GM18498 (cell line): ENCODE data around the gene JAKMIP1.

Experiments
- ATAC-seq: cut with Tn5 transposase; IDR thresholded peaks from one replicate; pipeline ENCODE4 v1.9.1; 2021; ENCODE audit warnings: mild to moderate bottlenecking, moderate library complexity; ENCODE audit not compliant: unreplicated experiment

JAKMIP1 gene

GRCh38 chr4:6105311-6105911 is 94.9 kb downstream of the JAKMIP1 start:
- no peak for ATAC-seq

DNA sequence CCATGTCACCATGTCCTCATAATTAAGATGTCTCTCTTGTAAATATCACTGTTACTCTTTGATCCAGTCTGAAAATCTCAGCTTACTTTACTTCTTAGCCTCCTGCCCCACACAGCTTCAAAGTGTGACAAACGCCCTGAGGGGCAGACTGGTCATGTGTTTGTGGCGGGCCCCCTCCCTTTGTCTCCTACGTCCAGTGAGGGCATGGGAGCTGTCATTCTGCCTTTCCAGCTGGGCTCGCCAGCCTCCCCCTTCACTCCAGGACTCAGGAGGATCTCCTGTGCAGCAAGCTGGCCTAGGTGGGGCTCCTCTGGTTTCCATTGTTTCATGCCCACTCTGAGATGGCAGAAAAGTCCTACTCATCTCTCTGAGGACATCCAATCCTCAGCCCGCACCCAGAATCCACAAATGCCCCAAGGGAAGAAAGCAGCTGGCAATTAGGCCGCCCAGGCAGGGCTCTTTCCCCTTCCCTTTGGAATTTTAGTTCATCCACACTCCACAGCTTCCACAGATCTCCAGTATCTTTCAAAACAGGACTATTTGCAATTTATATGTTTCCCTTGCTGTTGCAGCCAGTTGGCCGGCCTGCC is 95.7 kb downstream of the JAKMIP1 start:
- no peak for ATAC-seq

DNA sequence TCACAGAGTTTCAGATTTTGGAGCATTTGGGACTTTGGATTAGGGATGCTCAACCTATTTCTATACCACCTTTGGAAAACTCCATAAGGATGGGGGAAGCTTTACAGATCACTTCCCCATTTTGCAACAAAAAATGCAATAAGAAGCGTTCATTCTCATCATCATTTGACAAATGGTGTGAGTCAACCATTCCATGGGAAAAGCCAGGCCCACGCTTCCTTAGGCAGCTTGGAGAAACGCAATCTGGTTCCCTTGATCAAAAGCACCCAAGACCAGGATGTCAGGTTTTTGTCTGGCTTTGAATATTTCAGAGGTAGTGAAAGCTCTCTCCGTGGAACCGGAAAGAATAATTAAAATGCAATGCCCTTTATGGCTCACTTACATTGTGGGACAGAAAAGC is 102.8 kb downstream of the JAKMIP1 start:
- no peak for ATAC-seq

DNA sequence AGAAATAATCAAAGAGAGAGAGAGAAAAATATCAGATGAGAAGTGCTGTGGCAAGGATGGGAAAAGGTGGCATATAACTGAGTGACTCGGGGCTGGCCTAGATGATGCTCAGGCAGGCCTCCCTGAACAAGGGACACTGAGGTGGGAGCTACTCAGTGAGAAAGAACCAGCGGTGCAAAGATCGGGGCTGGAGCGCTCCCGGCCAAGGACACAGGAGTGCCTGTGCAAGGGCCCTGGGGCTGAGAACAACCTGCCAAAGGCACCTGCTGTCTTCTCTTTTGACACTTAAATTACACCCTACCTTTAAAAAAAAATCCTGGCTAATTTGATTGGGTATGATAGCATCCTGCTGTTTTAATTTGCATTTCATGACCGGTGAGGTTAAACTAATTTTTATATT is 104.5 kb downstream of the JAKMIP1 start:
- ATAC-seq = no peak

DNA sequence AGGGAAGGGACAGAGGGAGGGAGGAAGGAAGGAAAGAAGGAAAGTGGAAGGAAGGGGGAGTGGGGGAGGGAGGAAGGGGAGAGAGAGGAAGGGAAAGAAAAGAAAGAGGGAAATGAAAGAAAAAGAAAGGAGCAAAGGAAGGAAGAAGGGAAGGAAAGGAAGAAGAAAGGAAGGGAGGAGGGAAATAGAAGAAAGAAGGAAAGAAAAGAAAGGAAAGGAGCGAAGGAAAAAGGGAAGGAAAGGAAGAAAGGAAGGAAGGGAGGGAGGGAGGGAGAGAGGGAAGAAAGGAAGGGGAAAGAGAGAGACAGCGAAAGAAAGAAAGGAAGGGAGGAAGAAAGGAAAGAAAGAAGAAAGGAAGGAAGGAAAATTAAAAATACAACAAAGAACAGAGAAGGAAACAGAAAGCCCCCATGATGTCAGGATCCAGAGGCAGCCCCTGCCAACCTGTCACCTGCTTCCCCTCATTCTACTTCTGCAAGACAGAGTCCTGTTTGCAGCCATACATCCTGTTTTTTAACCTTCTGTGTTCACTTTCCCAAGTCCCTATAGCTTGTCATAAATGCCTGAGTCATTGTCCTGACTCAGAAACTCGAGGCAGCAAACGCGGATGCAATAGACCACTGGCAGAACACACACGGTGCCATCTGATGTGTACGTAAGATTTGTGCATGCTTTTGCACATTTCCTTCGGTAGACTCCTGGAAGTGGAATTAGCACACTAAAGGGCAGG is 105.2 kb downstream of the JAKMIP1 start:
- ATAC-seq = no peak

DNA sequence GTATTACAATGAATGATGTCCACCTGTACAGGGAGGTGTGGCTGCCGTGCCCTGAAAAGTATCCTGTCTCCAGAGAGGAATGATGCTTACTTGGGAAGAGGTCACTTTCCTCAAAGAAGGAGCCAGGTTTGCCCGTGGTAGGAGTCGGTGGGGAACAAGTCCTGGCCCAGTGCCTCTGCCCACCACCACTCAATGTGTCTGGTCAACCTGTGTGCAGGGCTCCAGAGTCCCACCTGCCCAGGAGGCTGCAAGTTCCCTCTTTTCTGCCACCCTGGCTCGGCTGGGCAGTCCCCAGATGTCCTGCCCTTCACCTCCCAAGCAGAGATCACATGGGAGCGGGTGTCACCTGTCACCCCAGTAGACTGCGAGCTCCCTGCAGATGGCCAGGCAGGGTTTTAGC is 106.7 kb downstream of the JAKMIP1 start:
- no peak for ATAC-seq

DNA sequence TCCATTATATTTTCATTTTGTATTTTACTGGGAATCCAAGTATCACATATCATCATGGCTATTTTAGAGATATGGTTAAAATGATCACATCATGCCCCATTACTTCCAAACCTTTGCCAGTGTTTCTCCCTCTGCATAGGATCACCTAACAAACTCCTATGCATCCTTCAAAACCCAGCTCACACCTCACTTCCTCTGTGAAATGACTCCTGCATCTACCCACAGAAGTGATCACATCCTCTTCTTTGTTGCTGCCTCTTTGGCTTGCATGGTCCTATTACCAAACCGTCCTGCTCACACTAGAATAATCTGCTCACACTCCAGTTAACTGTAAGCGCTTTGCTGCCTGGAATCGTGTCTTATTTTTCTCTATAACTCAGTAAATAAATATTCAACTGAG is 107.4 kb downstream of the JAKMIP1 start:
- no peak for ATAC-seq

DNA sequence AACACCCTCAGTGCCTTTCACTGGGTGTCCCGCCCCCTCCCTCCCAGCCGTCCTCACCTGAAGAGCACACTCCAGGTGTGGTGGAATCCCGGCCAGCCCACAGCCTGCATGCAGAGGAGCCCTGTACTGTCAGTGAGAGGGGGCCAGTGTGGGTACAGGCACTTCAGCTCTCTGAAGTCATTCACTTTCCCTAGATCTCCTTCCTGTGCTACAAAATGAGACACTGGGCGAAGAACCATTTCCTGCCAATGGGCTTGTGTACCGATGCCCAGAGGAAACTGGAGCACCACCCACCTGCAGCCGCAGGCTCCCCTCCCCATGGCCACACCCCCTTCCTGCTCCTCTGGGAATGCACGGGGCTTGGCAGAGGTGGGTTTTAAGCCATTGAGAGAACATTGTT is 108.2 kb downstream of the JAKMIP1 start:
- ATAC-seq = no peak

- ATAC-seq = no peak
Measured at GRCh38 chr4:6090931-6091330, 109.4 kb downstream of the JAKMIP1 start.

- ATAC-seq = no peak
Measured at GRCh38 chr4:6088950-6089349, 111.4 kb downstream of the JAKMIP1 start.

DNA sequence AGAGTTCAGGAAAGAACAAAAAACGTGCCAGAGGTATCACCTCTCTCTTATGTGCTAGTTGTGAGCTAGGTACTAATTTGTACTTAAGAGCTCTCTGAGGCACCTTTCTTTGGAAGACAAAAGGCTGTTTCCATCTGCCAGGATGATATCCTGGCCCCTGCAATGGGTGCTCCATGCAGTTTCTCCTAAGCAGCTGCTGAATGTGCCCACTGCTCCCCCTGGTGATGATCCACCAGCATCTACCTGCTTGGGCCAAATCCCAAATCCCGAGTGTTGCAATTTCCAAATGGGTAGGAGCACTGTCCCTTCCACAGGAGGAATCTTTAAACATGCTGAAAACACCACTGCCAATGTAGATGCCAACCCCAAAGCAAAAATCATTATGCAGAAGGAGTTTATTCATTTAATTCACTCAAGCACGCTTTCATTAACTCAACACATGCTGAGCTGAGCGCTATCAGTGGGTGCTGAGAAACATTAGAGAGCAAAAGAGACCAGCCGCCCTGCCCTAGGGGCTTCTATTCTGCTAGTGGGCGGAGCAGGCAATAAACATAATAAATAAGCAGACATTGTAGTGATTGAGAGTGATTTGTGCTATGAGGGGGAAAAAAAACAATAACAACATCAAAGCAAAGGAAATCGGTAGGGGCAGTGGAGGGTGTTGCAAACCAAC is 112.5 kb downstream of the JAKMIP1 start:
- no peak for ATAC-seq

- no peak for ATAC-seq
Measured at GRCh38 chr4:6086846-6087245, 113.5 kb downstream of the JAKMIP1 start.

- ATAC-seq = no peak
Measured at GRCh38 chr4:6085691-6086628, 114.4 kb downstream of the JAKMIP1 start.

GRCh38 chr4:6085028-6085690 is 115.2 kb downstream of the JAKMIP1 start:
- no peak for ATAC-seq

DNA sequence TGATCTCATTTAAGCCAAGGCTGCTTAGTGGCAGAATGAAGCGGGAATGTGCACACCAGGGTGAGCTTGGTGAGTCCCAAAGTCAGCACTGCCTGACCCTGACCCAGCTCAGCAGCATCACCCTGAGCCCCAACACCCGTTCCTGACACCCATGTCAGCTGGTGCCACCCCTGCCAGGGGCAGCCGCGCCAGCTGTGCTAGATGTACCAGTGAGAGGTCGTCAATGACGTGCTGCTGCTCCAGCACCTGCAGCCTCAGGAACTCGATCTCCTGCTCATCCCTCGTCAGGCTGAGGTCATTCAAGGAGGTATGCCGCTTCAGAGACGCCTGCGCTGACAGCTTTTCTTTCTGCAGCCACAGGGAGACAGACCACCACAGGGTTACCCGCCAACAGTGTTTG is 120.4 kb downstream of the JAKMIP1 start:
- no peak for ATAC-seq

DNA sequence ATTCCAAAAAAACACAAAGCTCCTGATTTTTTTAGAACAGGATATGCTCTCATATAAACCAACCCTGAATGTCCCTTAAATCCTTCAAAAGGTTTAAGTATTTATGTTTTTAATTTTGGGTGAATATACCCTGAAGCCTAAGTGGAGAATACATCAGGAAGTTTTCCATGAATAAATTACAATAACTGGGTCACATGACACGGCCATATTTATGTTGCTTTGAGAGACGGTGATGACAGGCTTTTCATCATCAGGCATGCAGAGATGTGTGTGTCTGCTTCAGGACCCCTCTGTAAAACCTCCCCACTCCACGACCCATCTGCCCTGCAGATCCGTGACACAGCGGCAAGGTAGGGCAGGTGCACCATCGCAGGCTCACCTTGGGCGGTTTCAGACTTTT is 121.8 kb downstream of the JAKMIP1 start:
- no peak for ATAC-seq

- no peak for ATAC-seq
Measured at GRCh38 chr4:6076391-6076790, 124.0 kb downstream of the JAKMIP1 start.

DNA sequence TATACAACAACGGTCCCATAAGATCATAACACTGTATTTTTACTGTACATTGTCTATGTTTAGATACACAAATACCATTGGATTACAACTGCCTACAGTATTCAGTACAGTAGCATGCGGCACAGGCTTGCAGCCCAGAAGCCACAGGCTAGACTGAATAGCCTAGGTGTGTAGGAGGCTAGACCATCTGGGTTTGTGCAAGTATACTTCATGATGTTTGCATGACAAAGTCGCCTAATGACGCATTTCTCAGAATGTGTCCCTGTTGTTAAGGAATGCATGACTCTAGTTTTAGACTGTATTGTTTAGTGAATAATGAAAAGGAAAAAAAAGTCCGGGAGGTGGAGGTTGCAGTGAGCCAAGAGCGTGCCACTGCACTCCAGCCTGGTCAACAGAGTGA is 125.6 kb downstream of the JAKMIP1 start:
- ATAC-seq = no peak

DNA sequence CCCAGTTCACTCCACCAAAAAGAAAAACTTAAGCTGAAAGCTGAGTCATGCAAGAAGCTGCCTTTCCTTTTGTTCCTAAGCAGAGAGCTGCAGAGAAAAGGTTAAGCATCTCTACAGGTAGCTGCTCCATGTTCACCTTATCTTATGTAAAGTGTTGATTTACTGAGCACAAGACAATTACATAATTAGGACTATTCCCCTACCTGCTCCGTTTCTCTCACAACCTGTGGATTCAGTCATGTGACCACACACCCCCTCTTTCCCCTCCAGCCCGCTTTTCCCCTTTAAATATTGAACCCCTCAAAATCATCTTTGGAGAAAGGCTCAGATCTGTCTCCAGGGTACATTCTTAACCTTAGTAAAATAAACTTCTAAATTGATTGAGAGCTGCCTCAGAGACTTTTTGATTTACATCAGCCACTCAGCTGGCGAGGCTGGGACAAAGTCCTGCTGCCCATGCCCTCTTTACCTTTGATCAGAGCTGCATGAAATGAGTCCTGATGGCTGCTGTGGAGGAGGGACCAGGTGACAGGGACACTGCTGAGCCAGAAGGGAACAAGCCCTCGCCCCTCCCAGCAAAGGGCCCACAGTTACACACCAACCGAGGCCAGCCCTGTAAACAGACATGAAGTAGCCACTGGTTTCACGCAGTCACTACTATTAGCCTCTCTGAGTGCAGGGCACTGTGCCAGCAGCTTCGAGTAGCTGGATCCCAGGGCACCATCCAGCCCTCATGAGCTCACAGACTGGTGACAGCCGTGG is 128.2 kb downstream of the JAKMIP1 start:
- no peak for ATAC-seq
